Karpas-422 (cell line): ENCODE measurements around the gene SYNJ1. TPM values are rescaled to one million over a fixed set of nuclear protein-coding genes. Genes with fewer than 3 reads are reported as not detected.

Experiments used
- DNase-seq: peaks from one replicate; pipeline ENCODE4 v3.0.0-alpha.2; 2015
- H2AFZ ChIP-seq: fragments of 200-600 bp; sonication (generic); 2 replicates; pipeline ENCODE4 v1.6.1; 2014; ENCODE audit warnings: antibody characterized with exemption, low read length, mixed read lengths
- H3K27ac ChIP-seq: fragments of 200-600 bp; sonication (generic); 2 replicates; pipeline ENCODE4 v1.5.1; 2014; ENCODE audit warnings: mild to moderate bottlenecking, low read length, moderate library complexity
- H3K27me3 ChIP-seq: fragments of 200-600 bp; sonication (generic); 2 replicates; pipeline ENCODE4 v1.6.1; 2014; ENCODE audit warnings: low read length, mixed read lengths
- H3K36me3 ChIP-seq: fragments of 200-600 bp; sonication (generic); 2 replicates; pipeline ENCODE4 v1.6.1; 2014; ENCODE audit warnings: low read length, mixed read lengths; ENCODE audit not compliant: insufficient read depth
- H3K4me1 ChIP-seq: fragments of 200-600 bp; sonication (generic); 2 replicates; pipeline ENCODE4 v1.6.1; 2014; ENCODE audit warnings: mild to moderate bottlenecking, low read length, mixed read lengths
- H3K4me2 ChIP-seq: fragments of 200-600 bp; sonication (generic); 2 replicates; pipeline ENCODE4 v1.6.1; 2014; ENCODE audit warnings: low read length, low read depth, mild to moderate bottlenecking; ENCODE audit not compliant: poor library complexity, severe bottlenecking
- H3K4me3 ChIP-seq: fragments of 200-600 bp; sonication (generic); 2 replicates; pipeline ENCODE4 v1.5.1; 2014; ENCODE audit warnings: mild to moderate bottlenecking, antibody characterized with exemption, low read length, mixed read lengths
- H3K79me2 ChIP-seq: fragments of 200-600 bp; sonication (generic); 2 replicates; pipeline ENCODE4 v1.6.1; 2014; ENCODE audit warnings: mild to moderate bottlenecking, low read length, mixed read lengths
- H3K9ac ChIP-seq: fragments of 200-600 bp; sonication (generic); 2 replicates; pipeline ENCODE4 v1.6.0; 2014; ENCODE audit warnings: low read length
- H3K9me2 ChIP-seq: fragments of 200-600 bp; sonication (generic), shearing (Covaris generic); replicated peaks from 2 replicates; pipeline ENCODE4 v1.6.0; 2014; ENCODE audit warnings: mild to moderate bottlenecking, low read length, moderate library complexity; ENCODE audit not compliant: insufficient read depth
- H3K9me3 ChIP-seq: fragments of 300-700, 200-600 bp; sonication (generic); 2 replicates; pipeline ENCODE4 v1.6.1; 2014; ENCODE audit warnings: low read length, mixed read lengths
- H4K20me1 ChIP-seq: fragments of 200-600 bp; sonication (generic); 2 replicates; pipeline ENCODE4 v1.6.1; 2014; ENCODE audit warnings: mild to moderate bottlenecking, antibody characterized with exemption, low read length, low read depth; ENCODE audit not compliant: insufficient read depth
- total RNA-seq: library from RNA; depleted of rRNA; stranded (reverse); fragments of >200 nt; shearing (Covaris generic); gene quantifications from 2 replicates; pipeline ENCODE4 v1.2.3, GENCODE V29; 2014; ENCODE audit warnings: low replicate concordance

Gene SYNJ1
- total RNA-seq, 1 experiment from 2014 or later = 6.0 TPM

DNA sequence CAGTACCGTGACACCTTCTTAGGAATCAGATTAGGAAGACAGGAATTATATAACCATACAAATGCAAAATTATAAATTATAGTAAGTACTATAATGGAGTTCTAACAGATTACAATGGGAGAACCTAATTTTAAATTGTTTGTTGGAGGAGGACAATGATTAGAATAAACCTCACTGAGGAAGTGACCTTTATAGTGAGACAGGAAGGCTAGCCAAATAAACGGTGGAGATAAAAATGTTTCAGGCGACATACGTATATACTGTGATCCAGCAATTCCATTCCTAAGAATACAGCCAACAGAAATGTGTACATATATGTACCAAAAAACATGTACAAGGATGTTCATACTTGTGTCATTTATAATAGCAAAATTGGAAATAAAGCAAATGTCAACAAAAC, 15.2 kb downstream of the SYNJ1 start:
- Histone ChIP-seq H3K9me2 (no peaks in the 10 kb centered on the region), H3K4me3 (no peak overlapping the region)
- DNase-seq = no peak

DNA sequence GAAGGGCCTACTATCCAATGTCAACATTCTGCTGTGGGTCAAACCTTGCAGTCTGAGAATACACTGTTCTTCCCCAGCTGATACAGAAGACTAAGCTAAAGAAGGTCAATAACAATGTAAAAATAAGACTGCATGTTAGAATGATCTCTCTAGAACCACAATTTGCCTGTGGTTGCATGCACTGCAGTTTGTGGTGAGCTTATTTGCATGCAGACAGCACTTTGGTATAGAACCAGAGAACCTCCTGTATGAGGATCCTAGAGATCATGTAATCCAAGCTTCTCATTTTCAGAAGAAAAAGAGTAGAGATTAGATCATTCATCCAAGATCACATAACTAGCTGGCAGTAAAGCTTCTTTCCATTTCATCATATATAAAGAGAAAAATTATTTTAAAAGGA, 15.8 kb downstream of the SYNJ1 start:
- DNase-seq = peak; percentile 91
- H3K79me2 ChIP-seq = no peaks in the 10 kb centered on the region
- H3K27me3 ChIP-seq = no peaks in the 10 kb centered on the region
- H3K4me3 ChIP-seq = no peak overlapping the region
- H3K4me2 ChIP-seq = peak overlapping the region; percentile 29
- H3K9me3 ChIP-seq = no peaks in the 10 kb centered on the region
- no peaks in the 10 kb centered on the region for H3K36me3 ChIP-seq
- H2AFZ ChIP-seq = no peak overlapping the region
- no peaks in the 10 kb centered on the region for H3K9me2 ChIP-seq
- H3K27ac ChIP-seq = no peak overlapping the region
- H3K4me1 ChIP-seq = peaks cover 15% of the 10 kb centered on the region
- no peak overlapping the region for H3K9ac ChIP-seq
- H4K20me1 ChIP-seq = peaks cover 51% of the 10 kb centered on the region

More for the DNA sequence above, 15.2 kb downstream of the SYNJ1 start:
- Histone ChIP-seq H2AFZ (no peak overlapping the region), H3K36me3 (no peaks in the 10 kb centered on the region), H4K20me1 (peaks cover 48% of the 10 kb centered on the region), H3K4me2 (peak overlapping the region; percentile 29), H3K27me3 (no peaks in the 10 kb centered on the region), H3K9me3 (no peaks in the 10 kb centered on the region), H3K9ac (no peak overlapping the region), H3K4me1 (peaks cover 15% of the 10 kb centered on the region), H3K27ac (no peak overlapping the region), H3K79me2 (no peaks in the 10 kb centered on the region)

DNA sequence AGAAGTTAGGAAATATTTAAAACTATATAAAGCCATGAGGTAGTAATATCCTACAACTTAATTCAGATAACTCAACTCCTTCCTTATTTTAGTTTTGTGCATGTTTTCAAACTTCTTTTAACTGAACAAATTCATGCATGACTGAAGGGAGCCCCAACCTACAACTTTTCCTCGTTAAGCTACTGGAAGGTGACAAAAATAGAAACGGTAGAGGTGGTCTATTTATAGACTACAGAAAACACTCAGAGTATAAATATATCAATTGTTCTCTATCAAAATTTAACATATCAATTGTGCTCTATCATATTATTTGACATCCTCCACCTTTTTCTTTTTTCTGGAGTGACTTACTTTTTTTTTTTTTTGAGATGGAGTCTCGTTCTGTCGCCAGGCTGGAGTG, 16.8 kb downstream of the SYNJ1 start:
- Histone ChIP-seq H3K9ac (no peak overlapping the region), H3K4me2 (no peak overlapping the region), H3K27ac (no peak overlapping the region), H3K79me2 (no peaks in the 10 kb centered on the region), H4K20me1 (peaks cover 54% of the 10 kb centered on the region), H3K36me3 (no peaks in the 10 kb centered on the region), H2AFZ (no peak overlapping the region), H3K4me1 (peaks cover 15% of the 10 kb centered on the region), H3K27me3 (no peaks in the 10 kb centered on the region), H3K4me3 (no peak overlapping the region), H3K9me2 (no peaks in the 10 kb centered on the region), H3K9me3 (no peaks in the 10 kb centered on the region)
- DNase-seq = no peak

DNA sequence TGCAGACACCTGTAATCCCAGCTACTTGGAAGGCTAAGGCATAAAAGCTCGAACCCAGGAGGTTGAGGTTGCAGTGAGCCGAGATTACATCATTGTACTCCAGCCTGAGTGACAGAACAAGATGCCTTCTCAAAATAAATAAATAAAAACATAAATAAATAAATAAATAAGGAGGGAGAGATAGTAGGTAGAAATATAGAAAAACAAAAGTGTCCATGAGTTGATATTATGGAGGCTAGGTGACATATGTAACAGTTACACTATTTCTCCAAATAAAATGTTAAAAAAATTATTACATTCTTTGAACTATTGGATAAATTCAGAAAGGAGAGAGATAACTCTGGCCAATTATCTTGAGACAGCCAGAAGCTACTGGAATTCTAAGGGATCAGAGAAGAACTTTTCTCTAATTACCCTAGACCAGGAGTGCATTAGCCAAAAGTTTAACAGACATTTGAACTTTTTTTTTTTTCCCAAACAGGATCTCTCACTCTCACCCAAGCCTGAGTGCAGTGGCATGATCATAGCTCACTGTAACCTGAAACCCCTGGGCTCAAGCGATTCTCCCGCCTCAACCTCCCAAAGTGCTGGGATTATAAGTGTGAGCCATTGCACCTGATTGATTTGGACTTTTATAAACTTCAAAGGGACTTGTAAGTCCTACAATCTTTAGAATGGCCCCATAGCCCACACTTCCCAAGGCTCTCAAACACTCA, 17.6 kb downstream of the SYNJ1 start:
- Histone ChIP-seq H3K9me2 (no peaks in the 10 kb centered on the region), H3K79me2 (no peaks in the 10 kb centered on the region), H4K20me1 (peaks cover 60% of the 10 kb centered on the region)

DNA sequence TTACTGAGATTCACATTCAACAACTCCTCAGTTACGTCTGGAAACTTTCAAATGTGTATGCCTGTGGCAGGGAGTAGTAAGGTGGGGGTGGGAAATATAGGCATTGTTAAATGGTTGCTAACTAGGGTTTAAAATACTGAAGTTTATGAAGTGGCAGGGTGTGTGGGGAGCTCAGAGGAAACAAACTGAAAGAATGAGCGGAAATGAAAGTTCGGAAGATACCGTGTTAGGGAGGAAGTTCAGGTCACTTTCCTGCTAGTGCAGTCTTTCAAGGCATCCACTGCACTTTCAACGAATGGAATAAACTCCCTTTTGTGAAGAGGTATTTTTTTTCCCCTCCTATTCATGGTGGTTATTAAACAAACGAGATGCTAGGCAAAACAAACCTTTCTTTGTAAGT, 19.7 kb downstream of the SYNJ1 start:
- Histone ChIP-seq H3K27ac (no peak overlapping the region), H3K4me2 (no peak overlapping the region), H3K9me3 (no peaks in the 10 kb centered on the region), H3K36me3 (no peaks in the 10 kb centered on the region), H3K27me3 (no peaks in the 10 kb centered on the region), H3K4me1 (peaks cover 19% of the 10 kb centered on the region), H3K9me2 (no peaks in the 10 kb centered on the region), H2AFZ (no peak overlapping the region), H3K4me3 (no peak overlapping the region), H3K9ac (no peak overlapping the region), H3K79me2 (no peaks in the 10 kb centered on the region), H4K20me1 (peaks cover 62% of the 10 kb centered on the region)
- DNase-seq = no peak

More for the DNA sequence above, 17.6 kb downstream of the SYNJ1 start:
- Histone ChIP-seq H3K4me3 (no peak overlapping the region), H3K9me3 (no peaks in the 10 kb centered on the region), H3K4me2 (no peak overlapping the region), H3K9ac (no peak overlapping the region), H3K36me3 (no peaks in the 10 kb centered on the region), H3K27ac (no peak overlapping the region), H2AFZ (no peak overlapping the region), H3K27me3 (no peaks in the 10 kb centered on the region), H3K4me1 (peaks cover 15% of the 10 kb centered on the region)
- DNase-seq = no peak

DNA sequence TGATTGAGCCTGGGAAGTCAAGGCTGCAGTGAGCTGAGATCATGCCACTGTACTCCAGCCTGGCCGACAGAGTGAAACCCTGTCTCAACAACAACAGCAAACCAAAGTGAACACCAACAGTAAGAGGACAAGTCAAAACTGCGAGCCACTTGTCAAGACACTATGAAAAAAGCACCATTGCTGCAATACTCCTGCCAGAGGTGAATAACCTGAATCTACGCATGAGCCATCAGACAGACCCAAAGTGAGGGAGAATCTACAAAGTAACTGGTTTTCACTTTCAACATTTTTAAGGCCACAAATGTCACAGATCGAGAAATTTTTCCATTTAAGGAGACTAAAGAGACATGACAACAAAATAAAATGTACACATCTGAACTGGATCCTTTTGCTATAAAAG, 21.9 kb downstream of the SYNJ1 start:
- Histone ChIP-seq H3K79me2 (no peaks in the 10 kb centered on the region), H2AFZ (no peak overlapping the region), H3K9me2 (no peaks in the 10 kb centered on the region), H3K4me3 (no peak overlapping the region), H3K27me3 (no peaks in the 10 kb centered on the region), H3K4me1 (peaks cover 11% of the 10 kb centered on the region), H3K4me2 (no peak overlapping the region), H3K27ac (no peak overlapping the region), H3K36me3 (no peaks in the 10 kb centered on the region), H3K9me3 (no peaks in the 10 kb centered on the region), H4K20me1 (peaks cover 57% of the 10 kb centered on the region), H3K9ac (no peak overlapping the region)
- no peak for DNase-seq

- peaks cover 11% of the 10 kb centered on the region for H3K4me1 ChIP-seq
- DNase-seq = no peak
- H3K9ac ChIP-seq = no peak overlapping the region
- H3K27me3 ChIP-seq = no peaks in the 10 kb centered on the region
- H3K9me2 ChIP-seq = no peaks in the 10 kb centered on the region
- no peak overlapping the region for H3K27ac ChIP-seq
- H3K4me2 ChIP-seq = no peak overlapping the region
- H3K36me3 ChIP-seq = no peaks in the 10 kb centered on the region
- no peaks in the 10 kb centered on the region for H3K79me2 ChIP-seq
- peaks cover 61% of the 10 kb centered on the region for H4K20me1 ChIP-seq
- no peaks in the 10 kb centered on the region for H3K9me3 ChIP-seq
- H3K4me3 ChIP-seq = no peak overlapping the region
- no peak overlapping the region for H2AFZ ChIP-seq
Measured at GRCh38 chr21:32705139-32705538, 22.7 kb downstream of the SYNJ1 start.

- H3K4me1 ChIP-seq = peaks cover 11% of the 10 kb centered on the region
- no peak overlapping the region for H3K27ac ChIP-seq
- no peaks in the 10 kb centered on the region for H3K36me3 ChIP-seq
- peaks cover 66% of the 10 kb centered on the region for H4K20me1 ChIP-seq
- peak overlapping the region; percentile 48 for H3K4me2 ChIP-seq
- no peak overlapping the region for H3K4me3 ChIP-seq
- no peak overlapping the region for H2AFZ ChIP-seq
- no peak overlapping the region for H3K9ac ChIP-seq
- H3K9me3 ChIP-seq = no peaks in the 10 kb centered on the region
- H3K27me3 ChIP-seq = no peaks in the 10 kb centered on the region
- no peaks in the 10 kb centered on the region for H3K9me2 ChIP-seq
- DNase-seq = peak; percentile 57
- H3K79me2 ChIP-seq = no peaks in the 10 kb centered on the region
Measured at GRCh38 chr21:32702702-32703101, 25.1 kb downstream of the SYNJ1 start.
